Activated gamma-delta T cell treated with Interleukin-2 at 50 U/mL for 16 hours (primary cell): Measurements from ENCODE around the gene HIP1R.
A peak's percentile ranks its signal among the peaks of the same experiment; 100 is the strongest.

Experiments
- DNase-seq: peaks from one replicate; pipeline ENCODE4 v3.0.0-alpha.2; 2020

HIP1R gene

GRCh38 chr12:122847921-122848421, 12.7 kb downstream of the HIP1R start:
- no peak for DNase-seq

- DNase-seq, result no peak
Measured at GRCh38 chr12:122848471-122849351, 13.5 kb downstream of the HIP1R start.

- no peak for DNase-seq
Measured at GRCh38 chr12:122849352-122850047, 14.2 kb downstream of the HIP1R start.

GRCh38 chr12:122850048-122850445, 14.8 kb downstream of the HIP1R start:
- DNase-seq, result no peak

- DNase-seq, result no peak
Measured at GRCh38 chr12:122850695-122851350, 15.6 kb downstream of the HIP1R start.

GRCh38 chr12:122851820-122852219, 16.6 kb downstream of the HIP1R start:
- DNase-seq, result no peak

- no peak for DNase-seq
Measured at GRCh38 chr12:122852336-122853275, 17.3 kb downstream of the HIP1R start.

- no peak for DNase-seq
Measured at GRCh38 chr12:122853582-122854245, 18.5 kb downstream of the HIP1R start.

- DNase-seq, result no peak
Measured at GRCh38 chr12:122854554-122854953, 19.3 kb downstream of the HIP1R start.

- DNase-seq, result no peak
Measured at GRCh38 chr12:122855071-122855829, 20.0 kb downstream of the HIP1R start.

GRCh38 chr12:122855928-122856831, 20.9 kb downstream of the HIP1R start:
- no peak for DNase-seq

- no peak for DNase-seq
Measured at GRCh38 chr12:122856999-122857671, 21.9 kb downstream of the HIP1R start.

GRCh38 chr12:122858171-122858570, 22.9 kb downstream of the HIP1R start:
- no peak for DNase-seq

- no peak for DNase-seq
Measured at GRCh38 chr12:122858591-122859302, 23.5 kb downstream of the HIP1R start.

- no peak for DNase-seq
Measured at GRCh38 chr12:122859303-122860039, 24.2 kb downstream of the HIP1R start.

GRCh38 chr12:122860040-122860853, 25.0 kb downstream of the HIP1R start:
- DNase-seq, result peak; percentile 83
